SK-N-SH (cell line): ENCODE results near the gene KCNIP4. TPM values are rescaled to one million over a fixed set of nuclear protein-coding genes. Genes with fewer than 3 reads are reported as not detected.
A peak's percentile ranks its signal among the peaks of the same experiment; 100 is the strongest.

Source experiments
- CTCF ChIA-PET: fragments of 300-600, 350-600 bp; formaldehyde crosslinking; extraction: SDS; loops from one replicate; lab custom pipeline; 2021; lab: Yijun Ruan, JAX
- POLR2A ChIA-PET: fragments of 350-600 bp; sonication (Branson Sonifier 250); formaldehyde crosslinking; extraction: SDS; loops from one replicate; lab custom pipeline; 2020; ENCODE audit warnings: antibody characterized with exemption, inconsistent platforms; lab: Yijun Ruan, JAX
- DNase-seq: peaks from one replicate; pipeline ENCODE4 v3.0.0; 2012
- H2AFZ ChIP-seq: fragments of 200-600 bp; sonication (generic); 2 replicates; pipeline ENCODE4 v1.8.1; 2016; ENCODE audit warnings: antibody characterized with exemption, mild to moderate bottlenecking, low read depth
- H3F3A ChIP-seq: fragments of 200-600 bp; sonication (generic); replicated peaks from 2 replicates; pipeline ENCODE3; 2016; ENCODE audit warnings: antibody characterized with exemption, mild to moderate bottlenecking; ENCODE audit not compliant: insufficient read depth
- H3K27ac ChIP-seq, 2 experiments: fragments of 200-500 bp in 1 of 2; fragments of 200-600 bp in 1 of 2; sonication (Bioruptor generic) in 1 of 2; sonication (generic), shearing (Covaris generic) in 1 of 2; 2 replicates each; pipeline versions ENCODE4 v1.5.1 to v1.6.1; 2014 to 2016; ENCODE audit warnings: low read depth in 2 of 2, inconsistent platforms in 1 of 2, low read length in 1 of 2, mild to moderate bottlenecking in 1 of 2, mixed read lengths in 1 of 2
- H3K27me3 ChIP-seq: fragments of 200-600 bp; sonication (generic), shearing (Covaris generic); 2 replicates; pipeline ENCODE4 v1.6.1; 2016; ENCODE audit warnings: mixed run types; ENCODE audit not compliant: insufficient read depth
- H3K36me3 ChIP-seq, 2 experiments: fragments of 200-500 bp in 1 of 2; fragments of 200-600 bp in 1 of 2; sonication (Bioruptor generic) in 1 of 2; sonication (generic) in 1 of 2; replicated peaks in 1 of 2; 2 replicates each; pipeline versions ENCODE3 to v1.5.1; 2014 to 2016; ENCODE audit warnings: low read length in 1 of 2, mild to moderate bottlenecking in 1 of 2; ENCODE audit not compliant: insufficient read depth in 2 of 2, control insufficient read depth in 1 of 2
- H3K4me1 ChIP-seq, 2 experiments: fragments of 200-500 bp in 1 of 2; fragments of 200-600 bp in 1 of 2; sonication (Bioruptor generic) in 1 of 2; sonication (generic), shearing (Covaris generic) in 1 of 2; 2 replicates each; pipeline versions ENCODE4 v1.5.1 to v1.6.1; 2014 to 2016; ENCODE audit warnings: low read depth in 1 of 2, low read length in 1 of 2, mixed run types in 1 of 2; ENCODE audit not compliant: insufficient read depth in 2 of 2, control insufficient read depth in 1 of 2
- H3K4me2 ChIP-seq: fragments of 200-600 bp; sonication (generic), shearing (Covaris generic); 2 replicates; pipeline ENCODE4 v1.6.1; 2017; ENCODE audit warnings: mixed run types
- H3K4me3 ChIP-seq, 2 experiments: fragments of 200-500 bp in 1 of 2; fragments of 200-600 bp in 1 of 2; sonication (Bioruptor generic) in 1 of 2; sonication (generic), shearing (Covaris generic) in 1 of 2; 2 replicates each; pipeline versions ENCODE4 v1.5.1 to v1.8.1; 2014 to 2016; ENCODE audit warnings: low read depth in 2 of 2, inconsistent platforms in 1 of 2, low read length in 1 of 2, mild to moderate bottlenecking in 1 of 2, mixed read lengths in 1 of 2, moderate library complexity in 1 of 2
- H3K79me2 ChIP-seq: fragments of 200-600 bp; sonication (generic); 2 replicates; pipeline ENCODE4 v1.8.1; 2017; ENCODE audit warnings: mild to moderate bottlenecking; ENCODE audit not compliant: insufficient read depth
- H3K9ac ChIP-seq: fragments of 200-600 bp; sonication (generic); 2 replicates; pipeline ENCODE4 v1.6.1; 2017; ENCODE audit warnings: mixed run types
- H3K9me2 ChIP-seq: fragments of 200-600 bp; sonication (generic); 2 replicates; pipeline ENCODE4 v1.6.1; 2017; ENCODE audit warnings: mixed run types
- H3K9me3 ChIP-seq: fragments of 200-600 bp; sonication (generic); 2 replicates; pipeline ENCODE4 v1.6.1; 2017; ENCODE audit warnings: mixed run types, mild to moderate bottlenecking, moderate library complexity
- H4K20me1 ChIP-seq: fragments of 200-600 bp; sonication (generic); 2 replicates; pipeline ENCODE4 v1.6.1; 2017; ENCODE audit warnings: mild to moderate bottlenecking, mixed run types; ENCODE audit not compliant: insufficient read depth
- CHD2 ChIP-seq: fragments of 150-350 bp; IDR thresholded peaks from 2 replicates; pipeline ENCODE4 v1.6.1; 2018; ENCODE audit warnings: low read length; ENCODE audit not compliant: partially characterized antibody
- ELF1 ChIP-seq: IDR thresholded peaks from 2 replicates; pipeline ENCODE4 v1.4.0; 2012
- FOSL2 ChIP-seq: IDR thresholded peaks from 2 replicates; pipeline ENCODE4 v1.4.0; 2012; ENCODE audit warnings: low read depth, mild to moderate bottlenecking, moderate library complexity, borderline replicate concordance
- FOXM1 ChIP-seq: IDR thresholded peaks from 2 replicates; pipeline ENCODE4 v1.4.0; 2012; ENCODE audit warnings: low read depth, mild to moderate bottlenecking
- GATA2 ChIP-seq: sonication (generic); formaldehyde crosslinking; IDR thresholded peaks from 2 replicates; pipeline ENCODE4 v1.5.0; 2020; ENCODE audit warnings: mild to moderate bottlenecking, missing genetic modification reagents
- IRF3 ChIP-seq: fragments of 150-350 bp; IDR thresholded peaks from 2 replicates; pipeline ENCODE4 v1.6.1; 2016; ENCODE audit warnings: mild to moderate bottlenecking, low read depth, low read length
- MEF2A ChIP-seq: IDR thresholded peaks from 2 replicates; pipeline ENCODE4 v1.4.0; 2012; ENCODE audit warnings: low read depth, borderline replicate concordance
- NFIC ChIP-seq: IDR thresholded peaks from 2 replicates; pipeline ENCODE4 v1.4.0; 2012; ENCODE audit warnings: borderline replicate concordance
- NRF1 ChIP-seq: IDR thresholded peaks from 2 replicates; pipeline ENCODE4 v1.6.1; 2012; ENCODE audit warnings: low read depth, mild to moderate bottlenecking, low read length
- RAD21 ChIP-seq: IDR thresholded peaks from 2 replicates; pipeline ENCODE4 v1.6.1; 2012; ENCODE audit warnings: mild to moderate bottlenecking, low read length
- REST ChIP-seq: IDR thresholded peaks from 2 replicates; pipeline ENCODE4 v1.6.1; 2012; ENCODE audit warnings: mild to moderate bottlenecking, low read depth, low read length, moderate library complexity
- RXRA ChIP-seq: IDR thresholded peaks from 2 replicates; pipeline ENCODE4 v1.4.0; 2012; ENCODE audit warnings: low read depth, mild to moderate bottlenecking, borderline replicate concordance
- SIN3A ChIP-seq: IDR thresholded peaks from 2 replicates; pipeline ENCODE4 v1.6.1; 2012; ENCODE audit warnings: low read depth, mild to moderate bottlenecking, low read length, moderate library complexity, borderline replicate concordance
- SMC3 ChIP-seq: IDR thresholded peaks from 2 replicates; pipeline ENCODE4 v1.6.1; 2012; ENCODE audit warnings: low read depth, low read length, improper control_type of control experiment
- YY1 ChIP-seq: IDR thresholded peaks from 2 replicates; pipeline ENCODE4 v1.4.0; 2012; ENCODE audit warnings: low read depth, mild to moderate bottlenecking
- WGBS: methylation state at CpG from one replicate; pipeline ENCODE4 v1.1.6; 2017; ENCODE audit warnings: low lambda C conversion rate; 5-methylcytosine and 5-hydroxymethylcytosine counted together
- polyA plus RNA-seq, 3 experiments: library from polyadenylated mRNA; depleted of rRNA; stranded (reverse); fragments of >200 nt; gene quantifications; 2 replicates each; pipeline ENCODE4 v1.2.3, GENCODE V29; 2012
- TF ChIP-seq, protein P1 (sequence below): IDR thresholded peaks from 2 replicates; pipeline ENCODE4; 2012

The KCNIP4 gene
- polyA plus RNA-seq, 1 of the 3 experiments (the other 2 are of a cell fraction), result 0.18 TPM

DNA sequence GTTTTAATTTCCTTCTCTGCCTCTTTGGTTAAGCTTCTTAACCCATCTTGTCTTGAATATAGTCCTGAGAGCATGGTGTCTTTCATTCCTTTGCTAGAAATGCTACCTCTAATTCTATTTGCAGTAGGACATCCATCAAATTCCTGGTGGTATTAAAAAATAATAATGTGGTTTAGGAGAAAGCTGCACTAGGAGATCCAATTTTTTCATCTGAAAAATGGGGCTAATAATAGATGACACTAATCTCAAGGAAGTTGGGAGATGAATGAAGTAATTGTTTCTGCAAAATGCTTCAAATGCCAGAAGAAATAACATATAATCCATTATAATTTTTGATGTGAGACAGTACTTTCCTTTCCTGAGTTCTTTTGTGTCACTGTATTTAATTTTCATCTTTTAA, 1053.4 kb downstream of the KCNIP4 start:
- Histone ChIP-seq H3F3A (no peaks in the 10 kb centered on the region), H3K9me2 (no peaks in the 10 kb centered on the region), H3K36me3 (no peaks in the 10 kb centered on the region), H3K79me2 (no peaks in the 10 kb centered on the region), H3K9me3 (no peaks in the 10 kb centered on the region), H2AFZ (no peak overlapping the region), H3K4me1 (no peaks in the 10 kb centered on the region; a peak in 1 of 4 replicates), H3K9ac (no peak overlapping the region), H3K4me2 (no peak overlapping the region), H4K20me1 (no peaks in the 10 kb centered on the region), H3K4me3 (no peak overlapping the region), H3K27ac (peak overlapping the region in 1 of 2 experiments; percentile 16; a peak in 1 of 4 replicates), H3K27me3 (no peaks in the 10 kb centered on the region)
- ChIA-PET POLR2A (no interaction called here), CTCF (no interaction called here)
- TF ChIP-seq FOSL2, result no peak
- TF ChIP-seq NFIC, result no peak
- TF ChIP-seq FOXM1, result no peak
- TF ChIP-seq IRF3, result no peak
- TF ChIP-seq GATA2 (CRISPR knock-in tag), result no peak
- DNase-seq, result no peak

GRCh38 chr4:20890761-20891160, 1057.8 kb downstream of the KCNIP4 start:
- H3K4me1 ChIP-seq, result no peaks in the 10 kb centered on the region; a peak in 1 of 4 replicates
- ChIA-PET CTCF (no interaction called here), POLR2A (no interaction called here)
- no peak overlapping the region for H3K4me2 ChIP-seq
- TF ChIP-seq NRF1, result no peak
- TF ChIP-seq RAD21, result no peak
- no peak for TF ChIP-seq CHD2
- H3K36me3 ChIP-seq, result no peaks in the 10 kb centered on the region
- no peaks in the 10 kb centered on the region for H3K79me2 ChIP-seq
- no peaks in the 10 kb centered on the region for H3F3A ChIP-seq
- H3K27ac ChIP-seq, result no peak overlapping the region
- H3K9me3 ChIP-seq, result no peaks in the 10 kb centered on the region; the same call in 1 of the 2 replicates
- H3K27me3 ChIP-seq, result no peaks in the 10 kb centered on the region
- H3K9ac ChIP-seq, result no peak overlapping the region
- H3K4me3 ChIP-seq, result no peak overlapping the region
- H3K9me2 ChIP-seq, result no peaks in the 10 kb centered on the region
- no peaks in the 10 kb centered on the region for H4K20me1 ChIP-seq
- no peak for DNase-seq
- H2AFZ ChIP-seq, result no peak overlapping the region
- 60% methylated on average over 3 of the region's 3 CpGs for WGBS

- H2AFZ ChIP-seq, result no peak overlapping the region
- DNase-seq, result no peak
- H3K9ac ChIP-seq, result no peak overlapping the region
- no peaks in the 10 kb centered on the region for H3K79me2 ChIP-seq
- ChIA-PET CTCF (no interaction called here), POLR2A (no interaction called here)
- no peak overlapping the region for H3K4me3 ChIP-seq
- no peaks in the 10 kb centered on the region; the same call in 1 of the 2 replicates for H3K9me3 ChIP-seq
- no peaks in the 10 kb centered on the region for H4K20me1 ChIP-seq
- H3K4me2 ChIP-seq, result no peak overlapping the region
- 50% methylated on average over 3 of the region's 3 CpGs for WGBS
- H3F3A ChIP-seq, result no peaks in the 10 kb centered on the region
- H3K4me1 ChIP-seq, result no peaks in the 10 kb centered on the region; a peak in 1 of 4 replicates
- H3K27me3 ChIP-seq, result no peaks in the 10 kb centered on the region
- no peak overlapping the region for H3K27ac ChIP-seq
- no peaks in the 10 kb centered on the region for H3K36me3 ChIP-seq
- H3K9me2 ChIP-seq, result no peaks in the 10 kb centered on the region
- TF ChIP-seq RXRA, result no peak
- no peak for TF ChIP-seq MEF2A
- no peak for TF ChIP-seq GATA2 (CRISPR knock-in tag)
- no peak for TF ChIP-seq SMC3
- TF ChIP-seq ELF1, result no peak
- no peak for TF ChIP-seq NRF1
- TF ChIP-seq REST, result no peak
- TF ChIP-seq FOXM1, result no peak
- TF ChIP-seq, protein P1, sequence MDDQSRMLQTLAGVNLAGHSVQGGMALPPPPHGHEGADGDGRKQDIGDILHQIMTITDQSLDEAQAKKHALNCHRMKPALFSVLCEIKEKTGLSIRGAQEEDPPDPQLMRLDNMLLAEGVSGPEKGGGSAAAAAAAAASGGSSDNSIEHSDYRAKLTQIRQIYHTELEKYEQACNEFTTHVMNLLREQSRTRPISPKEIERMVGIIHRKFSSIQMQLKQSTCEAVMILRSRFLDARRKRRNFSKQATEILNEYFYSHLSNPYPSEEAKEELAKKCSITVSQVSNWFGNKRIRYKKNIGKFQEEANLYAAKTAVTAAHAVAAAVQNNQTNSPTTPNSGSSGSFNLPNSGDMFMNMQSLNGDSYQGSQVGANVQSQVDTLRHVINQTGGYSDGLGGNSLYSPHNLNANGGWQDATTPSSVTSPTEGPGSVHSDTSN, result no peak
- no peak for TF ChIP-seq NFIC
- no peak for TF ChIP-seq SIN3A
- TF ChIP-seq YY1, result no peak
- no peak for TF ChIP-seq IRF3
Measured at GRCh38 chr4:20889901-20890300, 1058.7 kb downstream of the KCNIP4 start.
